ENCODE data around the gene ANKRD12. TPM values are rescaled to one million over a fixed set of nuclear protein-coding genes. Genes with fewer than 3 reads are reported as not detected.

The ANKRD12 gene
- total RNA-seq, 1 donor from 2014 or later, result 53.3 TPM

DNA sequence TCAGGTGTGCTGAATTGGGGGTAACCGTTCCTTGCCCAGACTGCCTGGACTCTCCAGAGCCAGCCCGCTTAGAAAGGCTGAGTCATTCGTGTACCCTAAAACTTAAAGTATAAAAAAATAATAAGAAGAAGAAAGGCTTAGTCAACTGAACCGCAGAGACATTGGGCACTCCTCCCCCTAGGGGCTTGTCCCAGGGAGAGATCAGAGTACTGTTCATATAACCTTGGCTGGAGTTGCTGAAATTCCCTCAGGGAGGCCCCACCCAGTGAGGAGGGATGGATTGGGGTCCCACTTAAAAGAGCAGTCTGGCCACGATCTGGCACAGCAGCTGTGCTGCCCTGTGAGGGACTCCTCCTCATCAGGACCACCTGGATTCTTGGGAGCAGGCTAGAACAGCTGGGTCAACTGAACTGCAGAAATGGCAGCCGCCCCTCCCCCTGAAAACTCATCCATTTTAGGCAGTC lies 37.2 kb downstream of the ANKRD12 start:
- Mint-ChIP-seq H3K36me3 (ENCODE audit: insufficient read depth) (peaks cover 18% of the 10 kb centered on the region), H3K27ac (no peak overlapping the region), H3K27me3 (no peaks in the 10 kb centered on the region), H3K4me1 (ENCODE audit: low read depth) (no peaks in the 10 kb centered on the region), H3K9me3 (ENCODE audit: low read depth) (peaks cover 16% of the 10 kb centered on the region), H3K4me3 (ENCODE audit: low read depth) (no peak overlapping the region)
- DNase-seq (ENCODE audit: low spot score, unreplicated experiment), result no peak
- TF ChIP-seq, protein P1, sequence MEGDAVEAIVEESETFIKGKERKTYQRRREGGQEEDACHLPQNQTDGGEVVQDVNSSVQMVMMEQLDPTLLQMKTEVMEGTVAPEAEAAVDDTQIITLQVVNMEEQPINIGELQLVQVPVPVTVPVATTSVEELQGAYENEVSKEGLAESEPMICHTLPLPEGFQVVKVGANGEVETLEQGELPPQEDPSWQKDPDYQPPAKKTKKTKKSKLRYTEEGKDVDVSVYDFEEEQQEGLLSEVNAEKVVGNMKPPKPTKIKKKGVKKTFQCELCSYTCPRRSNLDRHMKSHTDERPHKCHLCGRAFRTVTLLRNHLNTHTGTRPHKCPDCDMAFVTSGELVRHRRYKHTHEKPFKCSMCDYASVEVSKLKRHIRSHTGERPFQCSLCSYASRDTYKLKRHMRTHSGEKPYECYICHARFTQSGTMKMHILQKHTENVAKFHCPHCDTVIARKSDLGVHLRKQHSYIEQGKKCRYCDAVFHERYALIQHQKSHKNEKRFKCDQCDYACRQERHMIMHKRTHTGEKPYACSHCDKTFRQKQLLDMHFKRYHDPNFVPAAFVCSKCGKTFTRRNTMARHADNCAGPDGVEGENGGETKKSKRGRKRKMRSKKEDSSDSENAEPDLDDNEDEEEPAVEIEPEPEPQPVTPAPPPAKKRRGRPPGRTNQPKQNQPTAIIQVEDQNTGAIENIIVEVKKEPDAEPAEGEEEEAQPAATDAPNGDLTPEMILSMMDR (IDR thresholded peaks at IDR 0.05; ENCODE audit: unreplicated experiment), result no peak

DNA sequence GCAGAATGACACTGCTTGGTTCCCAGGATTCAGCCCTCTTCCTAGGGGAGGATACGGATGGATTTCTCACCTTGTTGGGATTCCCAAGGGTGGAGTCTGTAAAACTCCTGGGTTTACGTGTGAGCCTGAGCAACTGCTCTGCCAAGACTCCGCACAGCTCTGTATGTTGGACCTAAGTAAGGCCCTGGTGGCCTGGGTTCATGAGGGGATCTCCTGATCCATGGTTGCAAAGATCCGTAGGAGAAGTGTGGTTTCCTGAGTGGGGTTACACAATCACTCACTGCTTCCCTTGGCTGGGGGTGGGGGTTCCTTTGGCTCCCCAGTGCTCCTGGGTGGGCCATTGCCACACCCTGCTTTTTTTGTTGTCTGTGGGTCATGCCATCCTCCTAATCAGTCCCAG lies 37.7 kb downstream of the ANKRD12 start:
- Mint-ChIP-seq H3K36me3 (ENCODE audit: insufficient read depth) (peaks cover 16% of the 10 kb centered on the region), H3K9me3 (ENCODE audit: low read depth) (peaks cover 12% of the 10 kb centered on the region), H3K27ac (no peak overlapping the region), H3K4me1 (ENCODE audit: low read depth) (no peaks in the 10 kb centered on the region), H3K4me3 (ENCODE audit: low read depth) (no peak overlapping the region), H3K27me3 (no peaks in the 10 kb centered on the region)
- no peak for DNase-seq (ENCODE audit: low spot score, unreplicated experiment)
- TF ChIP-seq, protein P1 (IDR thresholded peaks at IDR 0.05; ENCODE audit: unreplicated experiment), result no peak

DNA sequence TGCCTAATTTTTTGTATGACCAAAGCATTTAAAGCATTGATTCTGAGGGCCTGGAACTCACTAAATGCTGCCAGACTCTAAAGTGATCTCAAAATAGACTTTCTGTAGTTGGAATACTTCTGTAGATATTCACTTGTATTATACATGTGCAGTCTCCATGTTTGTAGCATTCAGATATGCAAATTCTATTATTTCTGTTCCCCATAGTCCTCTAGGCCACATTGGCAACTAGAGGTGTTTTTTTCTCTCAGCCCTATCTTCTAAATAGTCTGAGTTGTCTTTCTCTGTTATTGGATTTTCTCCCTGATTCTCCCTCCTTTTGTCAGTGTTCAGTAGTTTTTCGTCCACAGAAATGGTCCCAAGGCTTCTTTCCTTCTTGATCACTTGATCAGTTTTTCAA lies 38.5 kb downstream of the ANKRD12 start:
- TF ChIP-seq, protein P1 (IDR thresholded peaks at IDR 0.05; ENCODE audit: unreplicated experiment), result no peak
- Mint-ChIP-seq H3K27me3 (no peaks in the 10 kb centered on the region), H3K4me1 (ENCODE audit: low read depth) (no peaks in the 10 kb centered on the region), H3K36me3 (ENCODE audit: insufficient read depth) (peaks cover 14% of the 10 kb centered on the region), H3K4me3 (ENCODE audit: low read depth) (no peak overlapping the region), H3K27ac (no peak overlapping the region), H3K9me3 (ENCODE audit: low read depth) (peaks cover 8% of the 10 kb centered on the region)
- no peak for DNase-seq (ENCODE audit: low spot score, unreplicated experiment)

DNA sequence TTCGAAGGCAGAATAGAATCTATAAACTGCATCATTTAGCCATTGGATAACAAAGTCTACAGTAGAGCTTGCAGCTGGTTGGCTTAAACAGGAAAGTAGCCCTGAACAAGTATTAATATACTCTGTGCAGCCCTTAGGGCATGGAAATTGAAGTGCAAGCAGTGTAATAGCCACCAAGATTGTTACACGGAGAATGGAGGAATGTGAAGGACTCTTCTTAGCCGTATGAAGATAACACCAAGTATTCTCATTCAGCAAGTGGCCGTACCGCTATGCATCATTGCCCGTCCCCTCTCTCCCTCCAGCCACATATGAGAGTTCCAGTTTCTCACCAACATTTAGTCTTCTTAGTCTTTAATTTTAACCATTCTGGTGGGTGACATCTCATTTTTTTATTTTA lies 40.5 kb downstream of the ANKRD12 start:
- Mint-ChIP-seq H3K36me3 (ENCODE audit: insufficient read depth) (peaks cover 7% of the 10 kb centered on the region), H3K4me3 (ENCODE audit: low read depth) (no peak overlapping the region), H3K4me1 (ENCODE audit: low read depth) (no peaks in the 10 kb centered on the region), H3K27ac (no peak overlapping the region), H3K27me3 (no peaks in the 10 kb centered on the region), H3K9me3 (ENCODE audit: low read depth) (no peaks in the 10 kb centered on the region)
- TF ChIP-seq, protein P1 (IDR thresholded peaks at IDR 0.05; ENCODE audit: unreplicated experiment), result no peak
- DNase-seq (ENCODE audit: low spot score, unreplicated experiment), result no peak

DNA sequence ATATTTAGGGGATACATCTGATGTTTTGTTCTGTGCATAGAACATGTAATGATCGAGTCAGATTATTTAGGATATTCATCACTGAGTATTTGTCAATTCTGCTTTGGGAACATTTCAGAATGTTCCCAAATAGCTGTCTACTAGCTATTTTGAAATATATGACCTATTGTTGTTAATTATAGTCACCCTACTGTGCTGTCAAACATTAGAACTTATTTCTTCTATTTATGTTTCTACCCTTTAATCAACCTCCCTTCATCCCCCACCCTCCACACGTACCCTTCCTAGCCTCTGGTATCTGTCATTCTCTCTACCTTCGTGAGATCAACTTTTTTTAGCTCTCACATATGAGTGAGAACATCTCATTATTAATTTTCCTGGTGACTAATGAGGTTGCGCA lies 40.9 kb downstream of the ANKRD12 start:
- Mint-ChIP-seq H3K9me3 (ENCODE audit: low read depth) (no peaks in the 10 kb centered on the region), H3K36me3 (ENCODE audit: insufficient read depth) (peaks cover 4% of the 10 kb centered on the region), H3K27ac (no peak overlapping the region), H3K4me1 (ENCODE audit: low read depth) (no peaks in the 10 kb centered on the region), H3K27me3 (no peaks in the 10 kb centered on the region), H3K4me3 (ENCODE audit: low read depth) (no peak overlapping the region)
- TF ChIP-seq, protein P1 (IDR thresholded peaks at IDR 0.05; ENCODE audit: unreplicated experiment), result no peak
- no peak for DNase-seq (ENCODE audit: low spot score, unreplicated experiment)

Data from progenitor cell of endocrine pancreas (in vitro differentiated cells).